NCI-H146 treated with DMSO at 0.1 percent for 48 hours (cell line): ENCODE data around the gene NDST3.

Experiments
- DNase-seq: peaks from one replicate; lab custom pipeline; 2025; ENCODE audit not compliant: unreplicated experiment; lab: John Stamatoyannopoulos, UW

Gene NDST3

GRCh38 chr4:118077767-118078105 is 43.5 kb downstream of the NDST3 start:
- DNase-seq = no peak

- DNase-seq = no peak
These were observed 47.1 kb downstream of the NDST3 start for GRCh38 chr4:118081434-118081833.

- DNase-seq = no peak
These were observed 47.9 kb downstream of the NDST3 start for GRCh38 chr4:118082182-118082581.

GRCh38 chr4:118085700-118086099 is 51.4 kb downstream of the NDST3 start:
- no peak for DNase-seq

GRCh38 chr4:118086344-118086743 is 52.1 kb downstream of the NDST3 start:
- DNase-seq = no peak

- no peak for DNase-seq
These were observed 53.1 kb downstream of the NDST3 start for GRCh38 chr4:118087366-118087765.

GRCh38 chr4:118099106-118099505 is 64.8 kb downstream of the NDST3 start:
- no peak for DNase-seq

- no peak for DNase-seq
These were observed 67.9 kb downstream of the NDST3 start for GRCh38 chr4:118102195-118102594.

- DNase-seq = no peak
These were observed 78.1 kb downstream of the NDST3 start for GRCh38 chr4:118112117-118113046.

GRCh38 chr4:118113220-118113619 is 78.9 kb downstream of the NDST3 start:
- DNase-seq = no peak

- no peak for DNase-seq
These were observed 80.4 kb downstream of the NDST3 start for GRCh38 chr4:118114720-118115119.

GRCh38 chr4:118120120-118120760 is 86.0 kb downstream of the NDST3 start:
- DNase-seq = no peak

- no peak for DNase-seq
These were observed 90.7 kb downstream of the NDST3 start for GRCh38 chr4:118124997-118125396.

- DNase-seq = no peak
These were observed 105.0 kb downstream of the NDST3 start for GRCh38 chr4:118139241-118139640.

- no peak for DNase-seq
These were observed 107.0 kb downstream of the NDST3 start for GRCh38 chr4:118141240-118141639.

GRCh38 chr4:118154649-118155048 is 120.4 kb downstream of the NDST3 start:
- no peak for DNase-seq

GRCh38 chr4:118155516-118155915 is 121.2 kb downstream of the NDST3 start:
- DNase-seq = no peak

GRCh38 chr4:118158763-118159375 is 124.6 kb downstream of the NDST3 start:
- DNase-seq = no peak

GRCh38 chr4:118167306-118167705 is 133.0 kb downstream of the NDST3 start:
- DNase-seq = no peak

GRCh38 chr4:118171381-118171780 is 137.1 kb downstream of the NDST3 start:
- no peak for DNase-seq

- DNase-seq = no peak
These were observed 138.8 kb downstream of the NDST3 start for GRCh38 chr4:118173126-118173525.
